ENCODE measurements around the gene HGFAC.

- TF ChIP-seq EP300 (IDR thresholded peaks at IDR 0.05): no peak
- TF ChIP-seq, protein P1, sequence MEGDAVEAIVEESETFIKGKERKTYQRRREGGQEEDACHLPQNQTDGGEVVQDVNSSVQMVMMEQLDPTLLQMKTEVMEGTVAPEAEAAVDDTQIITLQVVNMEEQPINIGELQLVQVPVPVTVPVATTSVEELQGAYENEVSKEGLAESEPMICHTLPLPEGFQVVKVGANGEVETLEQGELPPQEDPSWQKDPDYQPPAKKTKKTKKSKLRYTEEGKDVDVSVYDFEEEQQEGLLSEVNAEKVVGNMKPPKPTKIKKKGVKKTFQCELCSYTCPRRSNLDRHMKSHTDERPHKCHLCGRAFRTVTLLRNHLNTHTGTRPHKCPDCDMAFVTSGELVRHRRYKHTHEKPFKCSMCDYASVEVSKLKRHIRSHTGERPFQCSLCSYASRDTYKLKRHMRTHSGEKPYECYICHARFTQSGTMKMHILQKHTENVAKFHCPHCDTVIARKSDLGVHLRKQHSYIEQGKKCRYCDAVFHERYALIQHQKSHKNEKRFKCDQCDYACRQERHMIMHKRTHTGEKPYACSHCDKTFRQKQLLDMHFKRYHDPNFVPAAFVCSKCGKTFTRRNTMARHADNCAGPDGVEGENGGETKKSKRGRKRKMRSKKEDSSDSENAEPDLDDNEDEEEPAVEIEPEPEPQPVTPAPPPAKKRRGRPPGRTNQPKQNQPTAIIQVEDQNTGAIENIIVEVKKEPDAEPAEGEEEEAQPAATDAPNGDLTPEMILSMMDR (IDR thresholded peaks at IDR 0.05): no peak
- no peak for TF ChIP-seq POLR2AphosphoS5 (IDR thresholded peaks at IDR 0.05)
- TF ChIP-seq POLR2A (IDR thresholded peaks at IDR 0.05): no peak
Measured at GRCh38 chr4:3468154-3468553, 26.4 kb downstream of the HGFAC start.

Measured in upper lobe of left lung (tissue), 4 donors.